Endothelial cell of umbilical vein (primary cell): ENCODE results near the gene DGUOK.

Experiments
- POLR2A ChIP-seq: IDR thresholded peaks from 2 replicates; pipeline ENCODE4 v1.6.1; 2012; ENCODE audit warnings: low read depth, mild to moderate bottlenecking, control low read depth, low read length
- TF ChIP-seq, protein P1 (sequence below), 2 donors: IDR thresholded peaks; 1 replicate in 1 of 2; 2 replicates in 1 of 2; pipeline ENCODE4 v1.5.1; 2011; ENCODE audit warnings: low read length in 2 of 2, mild to moderate bottlenecking in 2 of 2, moderate library complexity in 2 of 2, control low read depth in 1 of 2, inconsistent platforms in 1 of 2, low read depth in 1 of 2; ENCODE audit not compliant: insufficient read depth in 1 of 2; ENCODE audit errors: extremely low read depth in 1 of 2

GRCh38 chr2:73994178-73994831 is 67.6 kb downstream of the DGUOK start:
- TF ChIP-seq POLR2A = no peak
- TF ChIP-seq, protein P1, sequence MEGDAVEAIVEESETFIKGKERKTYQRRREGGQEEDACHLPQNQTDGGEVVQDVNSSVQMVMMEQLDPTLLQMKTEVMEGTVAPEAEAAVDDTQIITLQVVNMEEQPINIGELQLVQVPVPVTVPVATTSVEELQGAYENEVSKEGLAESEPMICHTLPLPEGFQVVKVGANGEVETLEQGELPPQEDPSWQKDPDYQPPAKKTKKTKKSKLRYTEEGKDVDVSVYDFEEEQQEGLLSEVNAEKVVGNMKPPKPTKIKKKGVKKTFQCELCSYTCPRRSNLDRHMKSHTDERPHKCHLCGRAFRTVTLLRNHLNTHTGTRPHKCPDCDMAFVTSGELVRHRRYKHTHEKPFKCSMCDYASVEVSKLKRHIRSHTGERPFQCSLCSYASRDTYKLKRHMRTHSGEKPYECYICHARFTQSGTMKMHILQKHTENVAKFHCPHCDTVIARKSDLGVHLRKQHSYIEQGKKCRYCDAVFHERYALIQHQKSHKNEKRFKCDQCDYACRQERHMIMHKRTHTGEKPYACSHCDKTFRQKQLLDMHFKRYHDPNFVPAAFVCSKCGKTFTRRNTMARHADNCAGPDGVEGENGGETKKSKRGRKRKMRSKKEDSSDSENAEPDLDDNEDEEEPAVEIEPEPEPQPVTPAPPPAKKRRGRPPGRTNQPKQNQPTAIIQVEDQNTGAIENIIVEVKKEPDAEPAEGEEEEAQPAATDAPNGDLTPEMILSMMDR (IDR thresholded peaks at IDR 0.05; ENCODE audit: extremely low read depth in 1 of 2, insufficient read depth in 1 of 2, low read depth in 1 of 2, low read length in 2 of 2) = no peak
